ENCODE data around the gene CENPF. TPM values are rescaled to one million over a fixed set of nuclear protein-coding genes. Genes with fewer than 3 reads are reported as not detected.

Gene CENPF
- total RNA-seq, 2 experiments from 2014 or later, result 110 to 173 TPM

- H3K9me2 ChIP-seq (ENCODE audit: insufficient read depth, low read length), result no peaks in the 10 kb centered on the region
- H3K4me2 ChIP-seq (ENCODE audit: low read length), result no peak overlapping the region
- CTCF ChIA-PET (ENCODE audit: unreplicated experiment), result no interaction called here
- POLR2A ChIA-PET, result interaction anchor here (0.7 kb wide), 1 partner anchor 347 kb away, joined by 4 read pairs; no protein-coding TSS in a partner anchor
- no peak overlapping the region for H3K4me3 ChIP-seq (ENCODE audit: low read depth, low read length, poor library complexity, severe bottlenecking)
- H4K20me1 ChIP-seq (ENCODE audit: insufficient read depth, low read length), result no peaks in the 10 kb centered on the region
- BruUV-seq (replicated peaks), result no TSS peak
- no peaks in the 10 kb centered on the region for H3K9me3 ChIP-seq (ENCODE audit: low read length)
- H3K79me2 ChIP-seq (ENCODE audit: insufficient read depth, low read depth, low read length), result no peaks in the 10 kb centered on the region
- DNase-seq (ENCODE audit: low spot score), result no peak
- no peak for TF ChIP-seq CTCF (conservative IDR thresholded peaks at IDR 0.05; ENCODE audit: low read length)
- no peak for TF ChIP-seq EZH2phosphoT487 (IDR thresholded peaks at IDR 0.05; ENCODE audit: borderline replicate concordance, low read depth, low read length)
- H3K27ac ChIP-seq (ENCODE audit: low read depth, low read length, poor library complexity, severe bottlenecking), result no peak overlapping the region
- no peak overlapping the region for H2AFZ ChIP-seq (ENCODE audit: low read length)
- H3K4me1 ChIP-seq (ENCODE audit: insufficient read depth, low read length, poor library complexity, severe bottlenecking), result no peaks in the 10 kb centered on the region
- no peaks in the 10 kb centered on the region; the same call in 1 of the 2 replicates for H3K36me3 ChIP-seq (ENCODE audit: insufficient read depth, low read length)
- intact Hi-C loops (cut with micrococcal nuclease; ENCODE audit: unreplicated experiment), result no loop called here
These were observed 73.8 kb downstream of the CENPF start for GRCh38 chr1:214676747-214677146.

GRCh38 chr1:214677945-214678344, 75.0 kb downstream of the CENPF start:
- Histone ChIP-seq H3K79me2 (ENCODE audit: insufficient read depth, low read depth, low read length) (no peaks in the 10 kb centered on the region), H3K4me3 (ENCODE audit: low read depth, low read length, poor library complexity, severe bottlenecking) (no peak overlapping the region), H3K36me3 (ENCODE audit: insufficient read depth, low read length) (no peaks in the 10 kb centered on the region), H3K27ac (ENCODE audit: low read depth, low read length, poor library complexity, severe bottlenecking) (no peak overlapping the region), H3K4me1 (ENCODE audit: insufficient read depth, low read length, poor library complexity, severe bottlenecking) (no peaks in the 10 kb centered on the region), H3K4me2 (ENCODE audit: low read length) (no peak overlapping the region), H2AFZ (ENCODE audit: low read length) (no peak overlapping the region), H4K20me1 (ENCODE audit: insufficient read depth, low read length) (no peaks in the 10 kb centered on the region), H3K9me2 (ENCODE audit: insufficient read depth, low read length) (no peaks in the 10 kb centered on the region), H3K9me3 (ENCODE audit: low read length) (no peaks in the 10 kb centered on the region)
- ChIA-PET POLR2A (no interaction called here), CTCF (ENCODE audit: unreplicated experiment) (no interaction called here)
- intact Hi-C loops (cut with micrococcal nuclease; ENCODE audit: unreplicated experiment), result no loop called here
- BruUV-seq (replicated peaks), result no TSS peak
- DNase-seq (ENCODE audit: low spot score), result no peak
- no peak for TF ChIP-seq CTCF (conservative IDR thresholded peaks at IDR 0.05; ENCODE audit: low read length)
- TF ChIP-seq EZH2phosphoT487 (IDR thresholded peaks at IDR 0.05; ENCODE audit: borderline replicate concordance, low read depth, low read length), result no peak

- no peaks in the 10 kb centered on the region for H3K9me3 ChIP-seq (ENCODE audit: low read length)
- CTCF ChIA-PET (ENCODE audit: unreplicated experiment), result no interaction called here
- no peaks in the 10 kb centered on the region for H3K9me2 ChIP-seq (ENCODE audit: insufficient read depth, low read length)
- no peak overlapping the region for H3K27ac ChIP-seq (ENCODE audit: low read depth, low read length, poor library complexity, severe bottlenecking)
- H3K79me2 ChIP-seq (ENCODE audit: insufficient read depth, low read depth, low read length), result no peaks in the 10 kb centered on the region
- POLR2A ChIA-PET, result no interaction called here
- intact Hi-C loops (cut with micrococcal nuclease; ENCODE audit: unreplicated experiment), result no loop called here
- no peak overlapping the region for H3K4me3 ChIP-seq (ENCODE audit: low read depth, low read length, poor library complexity, severe bottlenecking)
- no peaks in the 10 kb centered on the region for H4K20me1 ChIP-seq (ENCODE audit: insufficient read depth, low read length)
- no peak for DNase-seq (ENCODE audit: low spot score)
- TF ChIP-seq EZH2phosphoT487 (IDR thresholded peaks at IDR 0.05; ENCODE audit: borderline replicate concordance, low read depth, low read length), result no peak
- TF ChIP-seq CTCF (conservative IDR thresholded peaks at IDR 0.05; ENCODE audit: low read length), result no peak
- no TSS peak for BruUV-seq (replicated peaks)
- H2AFZ ChIP-seq (ENCODE audit: low read length), result no peak overlapping the region
- no peaks in the 10 kb centered on the region for H3K4me1 ChIP-seq (ENCODE audit: insufficient read depth, low read length, poor library complexity, severe bottlenecking)
- no peak overlapping the region for H3K4me2 ChIP-seq (ENCODE audit: low read length)
- H3K36me3 ChIP-seq (ENCODE audit: insufficient read depth, low read length), result no peaks in the 10 kb centered on the region
These were observed 75.4 kb downstream of the CENPF start for GRCh38 chr1:214678386-214678785.

Data from OCI-LY7 (cell line).